Fibroblast of lung (primary cell): ENCODE data around the gene CALU. TPM values are rescaled to one million over a fixed set of nuclear protein-coding genes. Genes with fewer than 3 reads are reported as not detected.

Experiments used
- DNase-seq, 2 donors: peaks; one replicate each; pipeline versions ENCODE4 v3.0.0 to v3.0.0-alpha.2; 2010; ENCODE audit warnings: low read depth in 2 of 2
- H2AFZ ChIP-seq: 2 replicates; pipeline ENCODE4 v1.5.1; 2012; ENCODE audit warnings: low read length, control low read depth, inconsistent platforms
- H3K27ac ChIP-seq: 2 replicates; pipeline ENCODE4 v1.5.1; 2011; ENCODE audit warnings: low read length, control low read depth; ENCODE audit not compliant: insufficient read depth
- H3K27me3 ChIP-seq: 2 replicates; pipeline ENCODE4 v1.5.1; 2011; ENCODE audit warnings: mild to moderate bottlenecking, low read length; ENCODE audit not compliant: control insufficient read depth, insufficient read depth
- H3K36me3 ChIP-seq: 2 replicates; pipeline ENCODE4 v1.5.1; 2011; ENCODE audit warnings: low read length; ENCODE audit not compliant: control insufficient read depth, insufficient read depth
- H3K4me1 ChIP-seq: 2 replicates; pipeline ENCODE4 v1.5.1; 2011; ENCODE audit warnings: low read length; ENCODE audit not compliant: control insufficient read depth, insufficient read depth; ENCODE audit errors: extremely low read depth
- H3K4me2 ChIP-seq: 2 replicates; pipeline ENCODE4 v1.5.1; 2011; ENCODE audit warnings: low read length, control low read depth; ENCODE audit not compliant: insufficient read depth; ENCODE audit errors: extremely low read depth
- H3K4me3 ChIP-seq, 4 experiments: fragments of 200-600 bp in 1 of 4; sonication (generic) in 1 of 4; replicated peaks in 1 of 4; 2 replicates each; pipeline ENCODE4 v1.5.1; 2011 to 2016; ENCODE audit warnings: low read length in 4 of 4, low read depth in 3 of 4, mild to moderate bottlenecking in 3 of 4, control low read depth in 2 of 4, inconsistent platforms in 1 of 4, mixed read lengths in 1 of 4; ENCODE audit not compliant: insufficient read depth in 1 of 4; ENCODE audit errors: control extremely low read depth in 1 of 4
- H3K79me2 ChIP-seq: 2 replicates; pipeline ENCODE4 v1.5.1; 2012; ENCODE audit warnings: mild to moderate bottlenecking, low read length, inconsistent platforms; ENCODE audit not compliant: control insufficient read depth, insufficient read depth
- H3K9ac ChIP-seq: 2 replicates; pipeline ENCODE4 v1.5.1; 2011; ENCODE audit warnings: mild to moderate bottlenecking, low read length, control low read depth; ENCODE audit not compliant: insufficient read depth
- H3K9me3 ChIP-seq: 2 replicates; pipeline ENCODE4 v1.5.1; 2012; ENCODE audit warnings: low read depth, low read length; ENCODE audit not compliant: control insufficient read depth, insufficient read depth
- H4K20me1 ChIP-seq: 2 replicates; pipeline ENCODE4 v1.5.1; 2011; ENCODE audit warnings: low read length; ENCODE audit not compliant: control insufficient read depth, insufficient read depth; ENCODE audit errors: extremely low read depth
- CTCF ChIP-seq, 2 donors: IDR thresholded peaks in 1 of 2; conservative IDR thresholded peaks in 1 of 2; 1 replicate in 1 of 2; 2 replicates in 1 of 2; pipeline ENCODE4 v1.5.1; 2011 to 2012; ENCODE audit warnings: low read length in 2 of 2, control low read depth in 1 of 2, inconsistent platforms in 1 of 2, low read depth in 1 of 2, mild to moderate bottlenecking in 1 of 2
- EZH2 ChIP-seq: IDR thresholded peaks from 2 replicates; pipeline ENCODE4 v1.5.1; 2012; ENCODE audit warnings: low read length, control low read depth, mild to moderate bottlenecking; ENCODE audit errors: missing control alignments
- polyA plus RNA-seq, 2 donors: library from polyadenylated mRNA; depleted of rRNA in 1 of 2; stranded (reverse) in 1 of 2; unstranded in 1 of 2; fragments of >200 nt; gene quantifications; 2 replicates each; pipeline ENCODE4 v1.2.1, GENCODE V29; 2011 to 2012; ENCODE audit warnings: missing spikeins in 1 of 2
- total RNA-seq: library from RNA; depleted of rRNA; stranded (reverse); fragments of >200 nt; gene quantifications from 2 replicates; pipeline ENCODE4 v1.2.1, GENCODE V29; 2014

CALU gene
- total and polyA plus RNA-seq, 2 donors (not counting 1 experiment from before 2014, with no cell fraction given): 636 to 1,372 TPM

- H3K36me3 ChIP-seq: no peaks in the 10 kb centered on the region
- H3K27me3 ChIP-seq: no peaks in the 10 kb centered on the region
- H2AFZ ChIP-seq: no peak overlapping the region
- H3K27ac ChIP-seq: no peak overlapping the region
- H3K4me2 ChIP-seq: no peak overlapping the region
- H3K9ac ChIP-seq: no peak overlapping the region
- no peaks in the 10 kb centered on the region for H4K20me1 ChIP-seq
- no peaks in the 10 kb centered on the region for H3K4me1 ChIP-seq
- TF ChIP-seq CTCF (conservative IDR thresholded peaks at IDR 0.05 in 1 of 2, IDR thresholded peaks at IDR 0.05 in 1 of 2; ENCODE audit: low read depth in 1 of 2, low read length in 2 of 2): no peak
- TF ChIP-seq EZH2: no peak
- DNase-seq: no peak
- H3K79me2 ChIP-seq: no peaks in the 10 kb centered on the region
- no peak overlapping the region for H3K4me3 ChIP-seq
- H3K9me3 ChIP-seq: no peaks in the 10 kb centered on the region
Measured at GRCh38 chr7:128703609-128704241, 35.4 kb upstream of the CALU start.

DNA sequence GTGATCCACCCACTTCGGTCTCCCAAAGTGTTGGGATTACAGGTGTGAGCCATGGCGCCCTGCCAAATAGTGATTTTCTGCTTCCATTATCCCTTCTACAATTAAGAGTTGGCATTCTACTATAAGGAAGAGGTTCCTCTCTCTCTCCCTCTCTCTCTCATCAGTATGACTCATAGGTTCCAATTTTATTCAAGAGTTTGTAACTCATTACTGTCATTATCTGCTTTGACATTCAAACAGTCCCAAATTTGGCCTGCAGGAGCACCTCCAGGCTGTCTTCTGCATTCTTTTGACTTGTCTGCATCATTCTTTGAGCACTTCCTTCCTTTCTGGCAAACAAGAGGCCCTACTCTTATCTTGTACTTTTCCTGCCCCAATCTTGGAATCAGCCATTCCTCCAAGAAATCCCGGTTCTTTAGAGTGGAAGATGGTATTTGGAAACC lies 33.2 kb upstream of the CALU start:
- Histone ChIP-seq H3K4me2 (no peak overlapping the region), H3K9me3 (no peaks in the 10 kb centered on the region), H3K4me3 (no peak overlapping the region), H3K9ac (no peak overlapping the region), H3K79me2 (no peaks in the 10 kb centered on the region), H3K27me3 (no peaks in the 10 kb centered on the region), H4K20me1 (no peaks in the 10 kb centered on the region), H3K4me1 (no peaks in the 10 kb centered on the region), H2AFZ (no peak overlapping the region), H3K27ac (no peak overlapping the region), H3K36me3 (no peaks in the 10 kb centered on the region)
- TF ChIP-seq EZH2: no peak
- no peak for TF ChIP-seq CTCF (conservative IDR thresholded peaks at IDR 0.05 in 1 of 2, IDR thresholded peaks at IDR 0.05 in 1 of 2; ENCODE audit: low read depth in 1 of 2, low read length in 2 of 2)
- DNase-seq: peak in 1 of 2 donors; percentile 15

DNA sequence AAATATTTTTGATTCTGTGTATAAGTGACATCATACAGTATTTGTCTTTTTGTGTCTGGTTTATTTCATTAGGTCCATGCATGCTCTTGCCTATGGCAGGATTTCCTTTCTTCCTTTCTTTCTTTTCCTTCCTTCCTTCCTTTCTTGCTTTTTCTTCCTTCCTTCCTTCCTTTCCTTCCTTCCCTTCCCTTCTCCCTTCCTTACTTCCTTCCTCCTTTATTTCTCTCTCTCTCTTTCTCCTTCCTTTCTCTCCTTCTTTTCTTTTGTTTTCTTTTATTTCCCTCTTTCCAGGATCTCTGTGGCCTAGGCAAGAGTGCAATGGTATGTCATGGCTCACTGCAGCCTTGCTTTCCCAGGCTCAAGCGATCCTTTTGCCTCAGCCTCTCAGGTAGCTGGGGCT lies 31.4 kb upstream of the CALU start:
- TF ChIP-seq EZH2 (no peak), CTCF (conservative IDR thresholded peaks at IDR 0.05 in 1 of 2, IDR thresholded peaks at IDR 0.05 in 1 of 2; ENCODE audit: low read depth in 1 of 2, low read length in 2 of 2) (no peak)
- Histone ChIP-seq H2AFZ (no peak overlapping the region), H3K9ac (no peak overlapping the region), H3K27ac (no peak overlapping the region), H3K79me2 (no peaks in the 10 kb centered on the region), H3K27me3 (no peaks in the 10 kb centered on the region), H3K9me3 (no peaks in the 10 kb centered on the region), H3K4me1 (no peaks in the 10 kb centered on the region), H3K4me2 (no peak overlapping the region), H4K20me1 (no peaks in the 10 kb centered on the region), H3K4me3 (no peak overlapping the region), H3K36me3 (no peaks in the 10 kb centered on the region)
- DNase-seq: no peak
